HPDE6-E6E7 (cell line): Measurements from ENCODE around the gene S100Z.

ENCODE experiments used
- DNase-seq: peaks from one replicate; pipeline ENCODE4 v3.0.0; 2011; ENCODE audit warnings: missing footprints; ENCODE audit errors: extremely low spot score

The S100Z gene

GRCh38 chr5:76952795-76953536 is 103.2 kb downstream of the S100Z start, which contains the start of gene CRHBP:
CRHBP (plus strand) TSS chr5:76953045; CDS start chr5:76953135, 90 bp downstream.
- DNase-seq: no peak

GRCh38 chr5:76953551-76954382 is 104.0 kb downstream of the S100Z start:
- DNase-seq: no peak

- no peak for DNase-seq
Measured at GRCh38 chr5:76954383-76954763, 104.6 kb downstream of the S100Z start.

GRCh38 chr5:76956033-76956432 is 106.2 kb downstream of the S100Z start:
- DNase-seq: no peak

- peak; percentile 28 for DNase-seq
Measured at GRCh38 chr5:76958991-76959767, 109.4 kb downstream of the S100Z start.

- no peak for DNase-seq
Measured at GRCh38 chr5:76960004-76960625, 110.3 kb downstream of the S100Z start.

GRCh38 chr5:76964060-76964459 is 114.2 kb downstream of the S100Z start:
- DNase-seq: no peak
